Endothelial cell (in vitro differentiated cells): ENCODE measurements around the gene KIAA0408. TPM values are rescaled to one million over a fixed set of nuclear protein-coding genes. Genes with fewer than 3 reads are reported as not detected.

ENCODE experiments used
- DNase-seq: peaks from one replicate; pipeline ENCODE4 v3.0.0; 2021; ENCODE audit warnings: low spot score
- H3K27ac Mint-ChIP-seq: one replicate; pipeline ENCODE4 v1.8.0; 2021; ENCODE audit warnings: mixed read lengths, inconsistent platforms; ENCODE audit not compliant: unreplicated experiment
- H3K27me3 Mint-ChIP-seq: one replicate; pipeline ENCODE4 v1.8.0; 2021; ENCODE audit warnings: mild to moderate bottlenecking, moderate library complexity, mixed read lengths, inconsistent platforms; ENCODE audit not compliant: unreplicated experiment
- H3K36me3 Mint-ChIP-seq: one replicate; pipeline ENCODE4 v1.8.0; 2021; ENCODE audit warnings: mild to moderate bottlenecking, low read depth, mixed read lengths, inconsistent platforms; ENCODE audit not compliant: unreplicated experiment
- H3K4me1 Mint-ChIP-seq: one replicate; pipeline ENCODE4 v1.8.0; 2021; ENCODE audit warnings: mild to moderate bottlenecking, mixed read lengths, inconsistent platforms; ENCODE audit not compliant: unreplicated experiment
- H3K4me3 Mint-ChIP-seq: one replicate; pipeline ENCODE4 v1.8.0; 2021; ENCODE audit warnings: mild to moderate bottlenecking, mixed read lengths, inconsistent platforms; ENCODE audit not compliant: unreplicated experiment
- H3K9me3 Mint-ChIP-seq: one replicate; pipeline ENCODE4 v1.8.0; 2021; ENCODE audit warnings: mixed read lengths, inconsistent platforms; ENCODE audit not compliant: unreplicated experiment
- CTCF ChIP-seq: fragments of 200-600 bp; sonication (generic); IDR thresholded peaks from one replicate; pipeline ENCODE4 v1.5.0; 2021; ENCODE audit warnings: antibody characterized with exemption; ENCODE audit not compliant: unreplicated experiment
- total RNA-seq: library from RNA; stranded (reverse); fragmentation: NEBNext Ultra II Directional; extraction: Animal tissue kit (Norgen Biotek cat#: 25700); gene quantifications from one replicate; pipeline ENCODE4 v1.2.1, GENCODE V29; 2021; ENCODE audit not compliant: unreplicated experiment

The KIAA0408 gene
- total RNA-seq, 1 donor from 2014 or later = 6.4 TPM

- no peak overlapping the region for H3K27ac Mint-ChIP-seq
- H3K4me1 Mint-ChIP-seq = no peaks in the 10 kb centered on the region
- H3K9me3 Mint-ChIP-seq = no peaks in the 10 kb centered on the region
- H3K36me3 Mint-ChIP-seq = no peaks in the 10 kb centered on the region
- no peak for DNase-seq
- H3K4me3 Mint-ChIP-seq = no peak overlapping the region
- no peak for TF ChIP-seq CTCF
- no peaks in the 10 kb centered on the region for H3K27me3 Mint-ChIP-seq
Observed at GRCh38 chr6:127458817-127459216, 372 bp downstream of the KIAA0408 start.

- no peak for TF ChIP-seq CTCF
- Mint-ChIP-seq H3K27ac (no peak overlapping the region), H3K4me3 (no peak overlapping the region), H3K36me3 (no peaks in the 10 kb centered on the region), H3K4me1 (no peaks in the 10 kb centered on the region), H3K27me3 (no peaks in the 10 kb centered on the region), H3K9me3 (no peaks in the 10 kb centered on the region)
- DNase-seq = no peak
Observed at GRCh38 chr6:127458222-127458621, 967 bp downstream of the KIAA0408 start.

GRCh38 chr6:127457456-127458064 is 1.6 kb downstream of the KIAA0408 start:
- Mint-ChIP-seq H3K4me1 (no peaks in the 10 kb centered on the region), H3K9me3 (no peaks in the 10 kb centered on the region), H3K27me3 (no peaks in the 10 kb centered on the region), H3K4me3 (no peak overlapping the region), H3K27ac (no peak overlapping the region), H3K36me3 (no peaks in the 10 kb centered on the region)
- TF ChIP-seq CTCF = no peak
- no peak for DNase-seq

GRCh38 chr6:127456465-127456864 is 2.7 kb downstream of the KIAA0408 start:
- H3K4me1 Mint-ChIP-seq = no peaks in the 10 kb centered on the region
- no peak overlapping the region for H3K4me3 Mint-ChIP-seq
- no peaks in the 10 kb centered on the region for H3K36me3 Mint-ChIP-seq
- H3K9me3 Mint-ChIP-seq = no peaks in the 10 kb centered on the region
- no peak for TF ChIP-seq CTCF
- H3K27ac Mint-ChIP-seq = no peak overlapping the region
- DNase-seq = no peak
- H3K27me3 Mint-ChIP-seq = no peaks in the 10 kb centered on the region

- TF ChIP-seq CTCF = no peak
- DNase-seq = no peak
- H3K9me3 Mint-ChIP-seq = no peaks in the 10 kb centered on the region
- H3K4me1 Mint-ChIP-seq = no peaks in the 10 kb centered on the region
- no peak overlapping the region for H3K4me3 Mint-ChIP-seq
- no peak overlapping the region for H3K27ac Mint-ChIP-seq
- H3K36me3 Mint-ChIP-seq = peaks cover 9% of the 10 kb centered on the region
- no peaks in the 10 kb centered on the region for H3K27me3 Mint-ChIP-seq
Observed at GRCh38 chr6:127453845-127454619, 5.2 kb downstream of the KIAA0408 start.
